NT2/D1 (cell line): ENCODE results near the gene STX2.
"Not testable (repeated sequence)": the region's sequence is repeated elsewhere in the genome, so short reads cannot be mapped to it uniquely, and the experiment has no call there.

Source experiments
- DNase-seq: peaks from one replicate; pipeline ENCODE4 v3.0.0-alpha.2; 2011; ENCODE audit warnings: low read depth, low spot score
- H3K27me3 ChIP-seq: 2 replicates; pipeline ENCODE4 v1.6.0; 2011; ENCODE audit warnings: mild to moderate bottlenecking; ENCODE audit not compliant: insufficient read length, insufficient read depth
- H3K36me3 ChIP-seq: 2 replicates; pipeline ENCODE4 v1.6.1; 2011; ENCODE audit warnings: mild to moderate bottlenecking, low read length, mixed read lengths; ENCODE audit not compliant: insufficient read depth, insufficient read length
- H3K4me1 ChIP-seq: 2 replicates; pipeline ENCODE4 v1.5.1; 2011; ENCODE audit not compliant: insufficient read depth, insufficient read length
- H3K4me3 ChIP-seq: 2 replicates; pipeline ENCODE4 v1.5.1; 2011; ENCODE audit warnings: low read depth; ENCODE audit not compliant: insufficient read length
- H3K9ac ChIP-seq: 2 replicates; pipeline ENCODE4 v1.6.0; 2011; ENCODE audit warnings: low read depth; ENCODE audit not compliant: insufficient read length
- H3K9me3 ChIP-seq: 2 replicates; pipeline ENCODE4 v1.5.1; 2011; ENCODE audit warnings: mild to moderate bottlenecking, low read length; ENCODE audit not compliant: insufficient read depth
- SUZ12 ChIP-seq: IDR thresholded peaks from 2 replicates; pipeline ENCODE4 v1.6.1; 2011; ENCODE audit not compliant: insufficient read length, insufficient read depth; ENCODE audit errors: extremely low read depth
- YY1 ChIP-seq: IDR thresholded peaks from 2 replicates; pipeline ENCODE4 v1.6.1; 2011; ENCODE audit not compliant: insufficient read length, insufficient read depth
- ZNF274 ChIP-seq: IDR thresholded peaks from 2 replicates; pipeline ENCODE4 v1.6.1; 2011; ENCODE audit warnings: mild to moderate bottlenecking, low read depth, low read length

Gene STX2

DNA sequence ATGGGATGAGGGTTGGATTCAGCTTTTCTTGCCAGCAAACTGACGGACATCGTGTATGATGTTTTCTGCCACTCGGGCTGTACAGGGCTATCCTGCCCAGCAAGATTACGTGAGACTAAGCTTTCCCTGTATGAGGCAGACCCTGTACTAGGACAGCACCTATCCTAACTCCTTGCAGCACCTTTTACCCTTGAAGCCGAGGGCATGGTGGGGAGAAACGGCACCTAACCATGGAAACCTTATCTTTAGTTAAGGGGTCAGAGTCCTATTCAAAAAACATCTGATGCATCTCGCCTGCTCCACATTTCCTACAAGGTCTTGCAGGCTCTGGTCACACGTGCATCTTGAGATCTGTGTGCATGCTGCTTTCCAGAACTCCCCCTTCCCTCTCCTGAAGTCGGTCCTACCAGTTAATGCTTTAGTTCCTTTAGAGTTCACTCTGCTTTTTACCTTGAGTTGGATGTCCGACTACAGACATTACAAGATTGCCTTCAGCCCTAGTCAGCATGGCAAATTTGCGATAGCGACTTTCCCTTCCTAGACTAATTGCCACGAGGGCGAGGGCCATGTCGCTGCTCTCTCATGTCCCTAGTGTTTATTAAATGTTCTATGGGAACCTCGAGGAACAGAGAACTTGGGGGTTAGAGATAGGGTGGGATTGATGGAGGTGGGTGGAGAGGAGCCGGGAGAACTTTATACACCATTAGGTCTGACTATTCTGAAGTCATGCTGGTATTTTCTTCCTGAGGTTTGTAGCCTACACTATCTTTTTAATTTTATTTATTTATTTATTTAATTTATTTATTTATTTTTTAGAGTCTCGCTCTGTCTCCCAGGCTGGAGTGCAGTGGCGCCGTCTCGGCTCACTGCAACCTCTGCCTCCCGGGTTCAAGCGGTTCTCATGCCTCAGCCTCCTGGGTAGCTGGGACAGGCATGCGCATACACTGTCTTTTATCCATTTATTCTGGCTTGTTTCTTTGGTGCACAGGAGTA, 39.4 kb upstream of the STX2 start:
- H3K4me1 ChIP-seq: no peaks in the 10 kb centered on the region
- TF ChIP-seq SUZ12 (no peak), YY1 (no peak), ZNF274 (no peak)
- H3K4me3 ChIP-seq: no peak overlapping the region
- H3K9me3 ChIP-seq: no peaks in the 10 kb centered on the region
- no peaks in the 10 kb centered on the region for H3K27me3 ChIP-seq
- H3K36me3 ChIP-seq: peaks cover 39% of the 10 kb centered on the region
- no peak for DNase-seq
- no peak overlapping the region for H3K9ac ChIP-seq

DNA sequence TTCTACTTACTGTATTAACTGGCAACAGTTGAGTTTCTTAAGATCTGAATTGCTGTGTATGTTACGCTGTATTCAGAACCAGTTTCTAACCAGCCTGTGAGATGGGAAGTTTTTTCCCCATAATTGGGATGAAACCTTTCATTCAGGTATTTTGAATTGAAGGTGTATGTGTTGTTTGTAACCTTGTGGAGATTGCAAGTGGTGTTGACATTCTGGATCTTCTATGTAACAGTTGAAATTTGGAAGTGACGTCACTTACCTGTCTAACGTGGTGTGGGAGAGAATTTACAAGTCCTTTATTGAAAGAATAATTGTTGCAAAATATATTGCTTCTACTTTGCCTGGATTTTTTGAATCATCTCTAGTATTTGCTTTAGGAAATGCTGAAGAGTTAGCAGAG, 38.3 kb upstream of the STX2 start:
- H3K9me3 ChIP-seq: no peaks in the 10 kb centered on the region
- no peak for TF ChIP-seq ZNF274
- no peak for TF ChIP-seq YY1
- no peak for TF ChIP-seq SUZ12
- no peak overlapping the region for H3K9ac ChIP-seq
- no peak overlapping the region for H3K4me3 ChIP-seq
- H3K36me3 ChIP-seq: peaks cover 51% of the 10 kb centered on the region
- no peak for DNase-seq
- H3K4me1 ChIP-seq: no peaks in the 10 kb centered on the region
- no peaks in the 10 kb centered on the region for H3K27me3 ChIP-seq

DNA sequence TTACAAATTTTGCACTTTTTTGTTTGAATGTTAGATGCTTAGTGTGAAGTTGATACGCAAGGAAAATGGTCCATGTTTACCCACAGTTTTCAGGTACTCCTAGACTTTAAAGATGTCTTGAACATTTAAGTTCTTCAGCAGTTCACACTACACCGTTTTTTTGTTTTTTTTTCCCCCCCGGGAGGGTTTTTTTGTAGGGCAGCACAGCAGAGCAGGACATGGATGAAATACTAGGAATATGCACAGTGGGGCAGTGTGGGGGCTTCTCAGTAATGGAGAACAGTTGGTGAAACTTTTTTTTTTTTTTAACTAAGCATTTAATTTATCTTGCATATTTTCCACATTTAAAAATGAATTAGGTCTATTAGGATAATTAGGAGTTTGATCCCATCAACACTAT, 37.7 kb upstream of the STX2 start:
- TF ChIP-seq YY1 (no peak), ZNF274 (no peak), SUZ12 (no peak)
- Histone ChIP-seq H3K4me1 (no peaks in the 10 kb centered on the region), H3K9ac (no peak overlapping the region), H3K36me3 (peaks cover 51% of the 10 kb centered on the region), H3K4me3 (no peak overlapping the region), H3K27me3 (no peaks in the 10 kb centered on the region), H3K9me3 (no peaks in the 10 kb centered on the region)
- no peak for DNase-seq

DNA sequence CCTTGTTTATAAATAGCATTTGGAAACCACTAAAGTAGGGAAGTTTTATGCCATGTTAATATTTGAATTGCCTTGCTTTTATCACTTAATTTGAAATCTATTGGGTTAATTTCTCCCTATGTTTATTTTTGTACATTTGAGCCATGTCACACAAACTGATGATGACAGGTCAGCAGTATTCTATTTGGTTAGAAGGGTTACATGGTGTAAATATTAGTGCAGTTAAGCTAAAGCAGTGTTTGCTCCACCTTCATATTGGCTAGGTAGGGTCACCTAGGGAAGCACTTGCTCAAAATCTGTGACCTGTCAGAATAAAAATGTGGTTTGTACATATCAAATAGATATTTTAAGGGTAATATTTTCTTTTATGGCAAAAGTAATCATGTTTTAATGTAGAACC, 37.2 kb upstream of the STX2 start:
- H3K9me3 ChIP-seq: no peaks in the 10 kb centered on the region
- H3K27me3 ChIP-seq: no peaks in the 10 kb centered on the region
- H3K4me1 ChIP-seq: no peaks in the 10 kb centered on the region
- TF ChIP-seq ZNF274 (no peak), YY1 (no peak), SUZ12 (no peak)
- H3K4me3 ChIP-seq: no peak overlapping the region
- no peak overlapping the region for H3K9ac ChIP-seq
- no peak for DNase-seq
- peaks cover 51% of the 10 kb centered on the region for H3K36me3 ChIP-seq

DNA sequence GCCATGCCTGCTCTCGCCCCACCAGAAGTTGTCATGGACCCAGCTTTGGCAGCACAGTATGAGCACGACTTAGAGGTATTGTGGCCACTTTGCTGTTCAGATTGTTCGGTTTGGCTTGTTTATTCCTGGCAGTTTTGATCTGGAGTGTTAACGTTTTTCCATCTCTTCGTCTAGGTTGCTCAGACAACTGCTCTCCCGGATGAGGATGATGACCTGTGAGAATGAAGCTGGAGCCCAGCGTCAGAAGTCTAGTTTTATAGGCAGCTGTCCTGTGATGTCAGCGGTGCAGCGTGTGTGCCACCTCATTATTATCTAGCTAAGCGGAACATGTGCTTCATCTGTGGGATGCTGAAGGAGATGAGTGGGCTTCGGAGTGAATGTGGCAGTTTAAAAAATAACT, 36.7 kb upstream of the STX2 start:
- peaks cover 51% of the 10 kb centered on the region for H3K36me3 ChIP-seq
- H3K4me3 ChIP-seq, H3K27me3 ChIP-seq, H3K9ac ChIP-seq, H3K4me1 ChIP-seq, H3K9me3 ChIP-seq, DNase-seq: not testable (repeated sequence)

DNA sequence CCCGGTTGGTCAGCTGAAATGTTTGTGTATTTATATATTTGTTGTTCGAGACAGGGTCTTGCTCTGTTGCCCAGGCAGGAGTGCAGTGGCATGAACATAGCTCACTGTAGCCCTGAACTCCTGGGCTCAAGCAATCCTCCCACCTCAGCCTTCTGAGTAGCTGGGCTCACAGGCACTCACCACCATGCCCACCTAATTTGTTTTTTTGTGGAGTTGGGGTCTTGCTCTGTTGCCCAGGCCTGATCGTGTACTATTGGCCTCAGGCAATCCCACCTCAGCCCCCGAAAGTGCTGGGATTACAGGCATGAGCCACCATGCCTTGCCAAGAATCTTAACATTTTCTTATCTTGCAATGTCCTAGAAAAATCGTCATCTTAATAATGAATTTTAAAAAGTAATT, 36.1 kb upstream of the STX2 start:
- peaks cover 51% of the 10 kb centered on the region for H3K36me3 ChIP-seq
- H3K27me3 ChIP-seq: no peaks in the 10 kb centered on the region
- no peaks in the 10 kb centered on the region for H3K9me3 ChIP-seq
- H3K9ac ChIP-seq: no peak overlapping the region
- TF ChIP-seq ZNF274 (no peak), YY1 (no peak), SUZ12 (no peak)
- no peak overlapping the region for H3K4me3 ChIP-seq
- DNase-seq: no peak
- H3K4me1 ChIP-seq: no peaks in the 10 kb centered on the region

DNA sequence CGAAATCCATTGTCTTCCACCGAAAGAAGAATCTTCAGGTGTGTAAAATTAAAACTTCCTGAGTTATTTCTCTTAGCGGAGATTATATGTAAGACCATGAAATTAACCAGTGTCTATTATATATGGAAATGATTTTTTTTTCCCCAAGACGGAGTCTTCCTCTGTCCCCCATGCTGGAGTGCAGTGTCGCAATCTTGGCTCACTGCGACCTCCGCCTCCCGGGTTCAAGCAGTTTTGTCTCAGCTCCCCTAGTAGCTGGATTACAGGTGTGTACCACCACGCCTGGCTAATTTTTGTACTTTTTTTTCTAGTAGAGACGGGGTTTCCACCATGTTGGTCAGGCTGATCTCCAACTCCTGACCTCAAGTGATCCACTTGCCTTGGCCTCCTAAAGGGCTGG, 35.6 kb upstream of the STX2 start:
- TF ChIP-seq SUZ12 (no peak), ZNF274 (no peak), YY1 (no peak)
- no peaks in the 10 kb centered on the region for H3K9me3 ChIP-seq
- no peak overlapping the region for H3K4me3 ChIP-seq
- no peaks in the 10 kb centered on the region for H3K27me3 ChIP-seq
- H3K4me1 ChIP-seq: no peaks in the 10 kb centered on the region
- no peak overlapping the region for H3K9ac ChIP-seq
- no peak for DNase-seq
- peaks cover 51% of the 10 kb centered on the region for H3K36me3 ChIP-seq
